ENCODE data around the gene CCL25.

- TF ChIP-seq, protein P1, sequence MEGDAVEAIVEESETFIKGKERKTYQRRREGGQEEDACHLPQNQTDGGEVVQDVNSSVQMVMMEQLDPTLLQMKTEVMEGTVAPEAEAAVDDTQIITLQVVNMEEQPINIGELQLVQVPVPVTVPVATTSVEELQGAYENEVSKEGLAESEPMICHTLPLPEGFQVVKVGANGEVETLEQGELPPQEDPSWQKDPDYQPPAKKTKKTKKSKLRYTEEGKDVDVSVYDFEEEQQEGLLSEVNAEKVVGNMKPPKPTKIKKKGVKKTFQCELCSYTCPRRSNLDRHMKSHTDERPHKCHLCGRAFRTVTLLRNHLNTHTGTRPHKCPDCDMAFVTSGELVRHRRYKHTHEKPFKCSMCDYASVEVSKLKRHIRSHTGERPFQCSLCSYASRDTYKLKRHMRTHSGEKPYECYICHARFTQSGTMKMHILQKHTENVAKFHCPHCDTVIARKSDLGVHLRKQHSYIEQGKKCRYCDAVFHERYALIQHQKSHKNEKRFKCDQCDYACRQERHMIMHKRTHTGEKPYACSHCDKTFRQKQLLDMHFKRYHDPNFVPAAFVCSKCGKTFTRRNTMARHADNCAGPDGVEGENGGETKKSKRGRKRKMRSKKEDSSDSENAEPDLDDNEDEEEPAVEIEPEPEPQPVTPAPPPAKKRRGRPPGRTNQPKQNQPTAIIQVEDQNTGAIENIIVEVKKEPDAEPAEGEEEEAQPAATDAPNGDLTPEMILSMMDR (CRISPR knock-in tag; IDR thresholded peaks at IDR 0.05) = no peak
- no peak for TF ChIP-seq NFE2 (CRISPR knock-in tag; IDR thresholded peaks at IDR 0.05)
- no peak for TF ChIP-seq ZNF331 (CRISPR knock-in tag; IDR thresholded peaks at IDR 0.05)
- no peak for TF ChIP-seq PRDM15 (CRISPR knock-in tag; IDR thresholded peaks at IDR 0.05)
- TF ChIP-seq, protein P2, sequence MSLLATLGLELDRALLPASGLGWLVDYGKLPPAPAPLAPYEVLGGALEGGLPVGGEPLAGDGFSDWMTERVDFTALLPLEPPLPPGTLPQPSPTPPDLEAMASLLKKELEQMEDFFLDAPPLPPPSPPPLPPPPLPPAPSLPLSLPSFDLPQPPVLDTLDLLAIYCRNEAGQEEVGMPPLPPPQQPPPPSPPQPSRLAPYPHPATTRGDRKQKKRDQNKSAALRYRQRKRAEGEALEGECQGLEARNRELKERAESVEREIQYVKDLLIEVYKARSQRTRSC (CRISPR knock-in tag; IDR thresholded peaks at IDR 0.05; ENCODE audit: low read depth) = no peak
Observed at GRCh38 chr19:8094336-8094735, 41.8 kb downstream of the CCL25 start.

All from HepG2 (cell line).